Stimulated activated CD4-positive, alpha-beta T cell treated with anti-CD3 and anti-CD28 coated beads, Interleukin-12 subunit alpha, Interleukin-12 subunit beta, amount 100 ng/mL, for 4 hours (primary cell): Measurements from ENCODE around the gene PAM.

Source experiments
- DNase-seq: peaks from one replicate; pipeline ENCODE4 v3.0.0-alpha.2; 2020

PAM gene

DNA sequence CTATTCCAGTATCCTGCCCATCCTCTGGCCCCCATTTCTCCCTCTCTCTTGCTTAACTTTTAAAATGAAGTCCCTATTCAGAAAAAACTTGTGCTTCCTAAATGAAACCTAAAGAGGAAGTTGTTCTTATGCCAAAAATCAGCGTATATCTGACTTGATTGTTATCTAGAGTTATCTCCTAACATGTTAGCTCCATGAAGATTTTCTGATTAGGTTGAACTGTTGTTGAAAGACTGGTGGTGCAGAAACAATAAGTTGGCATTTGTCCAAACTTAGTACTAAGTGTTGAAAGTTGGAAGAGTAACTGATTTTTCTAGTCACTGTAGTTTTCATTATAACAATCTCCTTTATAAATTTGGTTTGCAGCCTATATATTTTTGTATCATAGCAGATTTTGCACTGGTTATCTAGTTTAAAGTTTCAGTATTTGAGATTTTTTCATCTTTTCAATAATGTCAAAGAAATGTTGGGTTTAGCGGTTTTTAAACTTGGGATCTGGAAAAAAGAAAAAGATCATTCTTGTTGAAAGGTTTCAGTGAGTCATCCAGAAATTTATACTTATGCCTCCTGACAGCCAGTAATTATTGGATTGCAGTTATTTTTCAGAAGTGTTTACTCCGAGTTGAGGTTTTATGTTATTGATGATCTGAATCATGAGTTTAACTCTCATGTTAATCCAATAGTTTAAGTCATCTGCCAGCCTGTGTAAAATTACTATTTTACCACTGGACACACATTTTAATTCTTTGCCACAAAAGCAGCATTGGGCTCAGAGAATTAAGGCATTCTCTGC lies 60.6 kb downstream of the PAM start:
- no peak for DNase-seq

DNA sequence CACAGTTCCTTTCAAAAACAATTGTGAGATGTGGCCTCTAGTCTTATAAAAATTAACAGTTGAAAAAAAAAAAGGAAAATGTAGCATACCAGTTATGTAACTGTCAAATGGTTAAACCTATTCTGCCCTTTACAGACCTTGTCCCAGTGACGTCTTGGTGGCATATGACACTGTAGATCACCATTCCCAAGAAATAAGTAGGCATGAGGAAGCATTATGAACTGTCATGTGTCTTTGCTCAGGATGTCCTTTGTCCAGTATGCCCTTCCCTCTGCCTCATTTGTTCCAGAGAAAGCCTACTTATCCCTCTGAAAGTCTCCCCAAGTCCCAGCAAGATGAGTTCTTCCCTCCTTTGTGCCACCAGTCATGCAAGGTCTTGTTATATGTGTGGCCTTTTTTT lies 63.2 kb downstream of the PAM start:
- no peak for DNase-seq

DNA sequence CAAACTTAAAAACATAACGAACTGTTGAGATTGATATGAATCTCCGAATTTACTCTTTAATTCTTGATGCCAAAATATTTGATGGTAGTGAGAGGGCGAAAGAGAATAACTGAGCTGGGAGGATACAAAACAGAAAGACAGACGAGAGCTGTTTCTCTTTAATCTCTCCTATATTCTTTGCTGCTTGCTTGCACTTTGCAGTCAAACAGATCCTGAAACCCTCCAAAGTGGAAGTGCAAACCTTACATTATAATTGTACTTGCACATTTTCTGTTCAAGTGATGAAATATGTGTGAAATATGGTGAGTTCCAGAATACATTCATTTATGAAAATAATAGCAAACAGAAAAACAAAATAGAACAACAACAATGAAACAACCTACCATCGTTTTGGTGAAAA lies 63.8 kb downstream of the PAM start:
- no peak for DNase-seq

DNA sequence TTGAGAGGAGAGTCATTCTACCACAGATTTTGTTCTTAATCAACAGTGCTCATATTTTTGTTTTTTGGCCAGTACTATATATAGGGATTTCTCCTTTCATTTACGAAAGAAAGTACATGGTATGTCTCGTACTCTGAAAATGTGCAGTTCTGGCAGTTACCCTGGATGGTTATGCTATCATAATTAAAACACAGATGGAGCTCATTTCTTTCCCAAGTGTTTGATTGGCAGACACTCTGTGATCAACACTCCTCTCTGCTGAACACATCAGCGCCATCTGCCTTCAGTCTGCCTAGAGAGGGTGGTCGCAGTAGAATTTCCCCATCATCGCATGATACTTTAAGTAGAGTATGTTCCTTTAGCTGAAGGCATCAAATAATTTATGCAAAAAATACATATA lies 64.5 kb downstream of the PAM start:
- DNase-seq: no peak

DNA sequence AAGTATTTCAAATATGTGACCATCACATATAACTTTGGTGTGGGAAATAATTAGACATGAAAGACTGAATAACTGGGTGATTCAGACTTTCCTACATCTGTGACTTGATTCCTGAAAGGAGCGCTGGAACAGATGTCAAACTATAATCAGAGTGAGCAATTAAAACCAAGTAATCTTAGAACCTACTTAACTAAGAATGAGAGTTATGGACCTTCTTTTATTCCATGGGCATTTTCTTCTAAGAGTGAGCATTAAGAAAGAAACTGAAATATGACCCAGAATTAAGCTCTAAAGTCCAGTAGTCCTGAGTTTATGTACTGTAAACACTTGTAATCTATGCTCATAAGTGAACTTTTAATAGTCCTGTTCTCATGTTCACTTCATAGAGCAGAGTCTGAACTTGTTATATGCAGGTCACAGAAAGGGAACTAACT lies 68.4 kb downstream of the PAM start:
- DNase-seq: no peak

- no peak for DNase-seq
These were observed 71.5 kb downstream of the PAM start for GRCh38 chr5:102826629-102827028.

DNA sequence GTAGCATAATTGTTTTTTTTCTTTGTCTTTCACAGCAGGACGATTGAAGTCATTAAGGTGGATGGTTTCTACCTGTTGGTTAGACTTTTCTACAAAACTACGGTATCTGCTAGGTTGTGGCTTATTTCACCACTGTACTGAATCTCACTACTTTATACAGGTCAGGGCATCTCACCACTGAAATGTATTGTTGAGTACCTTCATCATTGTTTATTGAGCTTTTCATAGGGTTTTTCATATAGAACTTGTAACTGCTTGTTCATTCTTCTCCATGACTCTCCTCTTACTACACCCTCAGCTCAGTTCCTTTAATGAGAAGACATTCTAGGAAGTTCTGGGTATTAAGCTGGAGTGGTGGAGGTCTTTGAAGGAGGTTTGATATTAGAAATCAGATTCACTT lies 75.1 kb downstream of the PAM start:
- DNase-seq: no peak

GRCh38 chr5:102832445-102832844 lies 77.3 kb downstream of the PAM start:
- DNase-seq: no peak

DNA sequence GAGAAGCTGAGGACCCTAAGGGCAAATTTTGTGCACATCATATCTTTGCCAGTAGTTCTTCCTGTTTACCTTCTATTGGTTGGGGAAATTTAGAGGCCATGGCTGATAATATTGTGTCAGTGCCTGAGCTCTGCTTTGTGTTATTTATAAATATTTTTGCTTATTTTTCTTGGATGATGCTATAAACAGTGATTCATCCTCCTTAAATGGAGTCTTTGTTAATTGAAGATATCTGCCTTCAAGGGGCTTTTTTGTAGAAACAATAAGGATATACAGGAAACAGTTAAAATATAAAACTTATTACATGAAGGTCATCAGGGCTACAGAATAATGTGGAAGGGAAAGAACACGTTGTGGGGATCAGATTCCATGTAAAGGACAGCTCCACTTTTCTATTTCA lies 78.0 kb downstream of the PAM start:
- DNase-seq: no peak

- no peak for DNase-seq
These were observed 79.4 kb downstream of the PAM start for GRCh38 chr5:102834438-102834964.

DNA sequence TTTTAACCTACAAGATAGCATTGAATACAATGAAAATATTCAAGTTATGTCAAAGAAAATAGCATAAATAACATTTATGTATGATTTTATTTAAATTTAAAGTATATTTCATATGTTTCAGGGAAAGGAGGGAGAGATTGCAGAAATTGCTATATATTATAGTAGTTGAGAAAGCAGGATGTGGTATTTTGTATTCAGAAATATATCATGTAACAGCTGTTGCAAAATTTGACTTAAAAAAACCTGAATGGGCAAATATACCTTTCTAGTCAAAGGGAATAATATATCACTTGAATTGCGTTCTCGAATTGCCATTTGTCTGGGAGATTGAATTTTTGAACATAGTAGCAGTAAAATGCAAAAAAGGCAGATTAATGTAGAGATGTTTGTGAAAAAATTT lies 80.6 kb downstream of the PAM start:
- DNase-seq: no peak

DNA sequence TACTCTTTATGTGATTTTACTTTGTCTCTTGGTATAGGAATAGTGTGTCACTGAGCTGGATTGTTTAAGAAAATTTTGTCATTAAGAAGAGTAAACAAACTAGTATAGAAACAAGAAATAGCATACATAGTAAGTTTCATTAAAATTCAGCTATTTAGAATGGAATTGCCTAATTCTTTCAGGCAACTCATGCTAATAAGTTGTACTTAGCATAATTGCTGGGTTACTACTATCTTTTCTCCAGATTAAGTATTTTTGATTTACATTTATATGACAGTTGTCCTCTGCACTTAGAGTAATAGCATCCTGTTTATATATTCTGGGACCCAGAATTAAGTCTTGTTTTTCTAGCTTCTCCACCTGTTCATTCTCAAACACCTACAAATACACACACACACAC lies 85.9 kb downstream of the PAM start:
- no peak for DNase-seq

DNA sequence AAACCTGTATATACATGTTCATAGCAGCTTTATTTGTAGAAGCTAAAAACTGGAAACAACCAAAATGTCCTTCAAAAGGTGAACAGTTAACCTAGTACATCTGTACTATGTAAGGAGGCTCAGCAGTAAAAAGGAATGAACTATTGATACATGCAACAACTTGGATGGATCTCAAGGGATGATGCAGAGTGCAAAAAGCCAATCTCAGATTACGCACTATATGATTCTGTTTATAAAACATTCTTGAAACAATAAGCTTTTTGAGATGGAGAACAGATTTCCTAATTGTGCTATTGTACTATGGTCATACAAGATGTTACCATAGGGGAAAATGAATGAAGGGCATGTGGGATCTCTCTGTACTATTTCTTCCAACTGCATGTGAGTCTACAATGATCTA lies 88.9 kb downstream of the PAM start:
- no peak for DNase-seq

DNA sequence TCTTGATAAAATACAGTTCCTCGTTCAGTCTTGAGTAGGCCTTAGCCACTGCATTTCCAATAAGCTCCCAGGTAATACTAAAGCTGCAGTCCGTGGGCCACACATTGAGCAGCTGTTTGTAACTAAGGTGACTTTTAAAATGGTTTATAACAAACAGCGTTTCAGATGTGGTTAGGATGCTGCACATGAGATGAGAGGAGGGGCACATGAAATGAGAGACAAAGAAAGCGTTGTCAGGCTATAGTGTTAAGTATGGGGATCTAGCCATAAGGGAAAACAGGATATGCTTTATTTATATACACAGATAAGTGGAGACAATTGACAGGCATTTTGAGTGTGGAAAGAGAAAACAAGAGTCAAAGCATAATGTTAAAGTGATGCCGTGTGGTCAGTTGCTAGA lies 89.9 kb downstream of the PAM start:
- no peak for DNase-seq

- no peak for DNase-seq
These were observed 95.4 kb downstream of the PAM start for GRCh38 chr5:102850503-102850902.

- DNase-seq: no peak
These were observed 98.6 kb downstream of the PAM start for GRCh38 chr5:102853680-102854079.

GRCh38 chr5:102855681-102856388 lies 100.7 kb downstream of the PAM start:
- DNase-seq: no peak

DNA sequence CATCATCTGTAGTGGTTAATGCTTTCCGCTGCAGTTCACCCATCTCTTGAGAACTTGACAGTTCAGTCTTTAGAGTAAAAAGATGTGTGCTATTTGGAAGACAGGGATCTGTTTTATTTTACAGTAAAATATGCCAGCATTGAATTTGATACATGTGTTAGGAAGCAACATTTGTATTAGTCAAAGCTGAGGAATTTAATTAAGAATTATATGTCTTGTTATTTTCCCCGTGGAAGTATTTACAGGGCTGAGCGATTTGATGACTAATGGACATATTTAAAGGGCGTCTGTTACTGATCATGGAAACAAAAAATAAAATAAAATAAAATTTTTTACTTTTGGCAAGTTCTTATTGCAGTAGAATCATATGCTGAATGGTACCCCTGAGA lies 101.3 kb downstream of the PAM start:
- no peak for DNase-seq

GRCh38 chr5:102857076-102857818 lies 102.1 kb downstream of the PAM start:
- DNase-seq: no peak

DNA sequence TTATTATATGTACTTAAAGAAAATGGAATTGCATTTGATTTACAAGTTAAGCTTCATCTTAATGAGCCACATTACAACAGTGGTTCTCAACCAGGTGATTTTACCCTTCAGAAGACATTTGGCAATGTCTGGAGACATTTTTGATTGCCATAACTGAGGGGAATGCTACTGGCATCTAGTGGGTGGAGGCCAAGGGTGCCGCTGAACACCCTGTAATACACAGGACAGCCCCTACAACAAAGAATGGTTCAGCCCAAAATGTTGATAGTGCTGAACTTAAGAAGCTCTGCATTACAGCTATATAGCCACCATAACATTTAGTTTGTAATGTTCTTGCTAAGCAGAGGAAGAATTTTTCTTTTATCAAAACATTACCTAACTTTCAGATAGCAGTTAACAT lies 103.1 kb downstream of the PAM start:
- no peak for DNase-seq

DNA sequence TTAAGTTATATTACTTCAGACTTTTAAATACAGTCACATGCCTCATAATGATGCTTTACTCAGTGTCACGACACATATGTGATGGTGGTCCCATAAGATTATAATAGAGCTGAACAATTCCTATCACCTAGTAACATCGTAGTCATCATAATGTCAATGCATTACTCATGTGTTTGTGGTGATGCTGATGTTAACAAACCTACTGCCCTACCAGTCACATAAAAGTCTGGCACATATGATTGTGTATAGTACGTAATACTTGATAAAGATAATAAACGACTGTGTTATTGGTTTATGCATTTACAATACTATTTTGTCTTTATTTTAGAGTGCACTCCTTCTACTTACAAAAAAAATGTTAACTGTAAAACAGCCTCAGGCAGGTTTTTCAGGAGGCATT lies 103.7 kb downstream of the PAM start:
- DNase-seq: no peak

GRCh38 chr5:102860035-102860434 lies 104.9 kb downstream of the PAM start:
- DNase-seq: no peak

- no peak for DNase-seq
These were observed 108.0 kb downstream of the PAM start for GRCh38 chr5:102863058-102863457.
